Peyer's patch (tissue), 4 donors: ENCODE results near the gene CX3CL1.

Source experiments
- CTCF ChIP-seq, 6 experiments: fragments of 450-650 bp in 4 of 6; fragments of 200-600 bp in 2 of 6; sonication (generic) in 1 of 6; IDR thresholded peaks; one replicate each; pipeline ENCODE4 v1.5.1; 2017 to 2019; ENCODE audit warnings: antibody characterized with exemption in 6 of 6, mild to moderate bottlenecking in 3 of 6, moderate library complexity in 1 of 6
- POLR2A ChIP-seq, 2 donors: fragments of 450-650 bp; IDR thresholded peaks; one replicate each; pipeline ENCODE4 v1.5.1; 2017; ENCODE audit warnings: antibody characterized with exemption in 2 of 2, mild to moderate bottlenecking in 2 of 2, moderate library complexity in 2 of 2

GRCh38 chr16:57364143-57364542, 8.1 kb upstream of the CX3CL1 start:
- no peak for TF ChIP-seq CTCF (IDR thresholded peaks at IDR 0.05)
- TF ChIP-seq POLR2A (IDR thresholded peaks at IDR 0.05), result no peak
